GM12875 (cell line): ENCODE measurements around the gene SMPDL3A.

Experiments
- H3K4me3 ChIP-seq: one replicate; pipeline ENCODE4 v1.5.1; 2011; ENCODE audit warnings: low read depth, low read length, control low read depth
- CTCF ChIP-seq: IDR thresholded peaks from 2 replicates; pipeline ENCODE4 v1.5.1; 2011; ENCODE audit warnings: low read depth, mild to moderate bottlenecking, control low read depth, inconsistent platforms, low read length, moderate library complexity, borderline replicate concordance; ENCODE audit not compliant: insufficient read depth

SMPDL3A gene

GRCh38 chr6:122845916-122846612 is 57.0 kb downstream of the SMPDL3A start:
- TF ChIP-seq CTCF = no peak
- no peak overlapping the region for H3K4me3 ChIP-seq

GRCh38 chr6:122853259-122853995 is 64.4 kb downstream of the SMPDL3A start:
- no peak for TF ChIP-seq CTCF
- H3K4me3 ChIP-seq = no peak overlapping the region
